CD4-positive, alpha-beta T cell treated with Interleukin-4 for 1 hour (primary cell): ENCODE data around the gene FAM241A.
A peak's percentile ranks its signal among the peaks of the same experiment; 100 is the strongest.

Experiments used
- DNase-seq, 2 donors: peaks; one replicate each; pipeline ENCODE4 v3.0.0-alpha.2; 2020 to 2022

FAM241A gene

DNA sequence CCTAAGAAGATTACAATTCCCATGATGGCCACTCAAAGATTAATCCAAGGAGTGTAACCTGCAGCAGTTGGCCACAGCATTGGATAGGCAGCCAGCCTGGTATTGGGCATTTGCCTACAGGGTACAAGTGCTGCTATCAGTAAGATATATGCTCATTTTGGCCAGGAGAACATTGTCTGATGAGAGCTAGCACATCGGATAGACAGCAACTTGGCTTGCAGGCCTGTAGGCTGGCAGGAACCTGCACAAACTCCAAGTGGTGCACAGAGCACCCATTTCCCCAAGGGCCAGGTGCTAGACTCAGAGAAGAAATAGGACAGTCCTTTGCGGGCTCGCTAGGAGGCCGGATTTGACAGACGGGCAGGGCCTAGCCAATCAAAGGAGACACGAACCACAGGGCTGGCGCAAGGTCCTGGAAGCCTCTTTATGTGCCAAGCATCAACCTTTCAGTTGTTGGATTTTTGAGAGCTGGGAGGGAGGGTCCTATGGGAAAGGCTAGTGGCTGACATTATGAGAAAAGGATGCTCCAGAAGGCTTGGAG lies 74.6 kb downstream of the FAM241A start:
- no peak for DNase-seq

DNA sequence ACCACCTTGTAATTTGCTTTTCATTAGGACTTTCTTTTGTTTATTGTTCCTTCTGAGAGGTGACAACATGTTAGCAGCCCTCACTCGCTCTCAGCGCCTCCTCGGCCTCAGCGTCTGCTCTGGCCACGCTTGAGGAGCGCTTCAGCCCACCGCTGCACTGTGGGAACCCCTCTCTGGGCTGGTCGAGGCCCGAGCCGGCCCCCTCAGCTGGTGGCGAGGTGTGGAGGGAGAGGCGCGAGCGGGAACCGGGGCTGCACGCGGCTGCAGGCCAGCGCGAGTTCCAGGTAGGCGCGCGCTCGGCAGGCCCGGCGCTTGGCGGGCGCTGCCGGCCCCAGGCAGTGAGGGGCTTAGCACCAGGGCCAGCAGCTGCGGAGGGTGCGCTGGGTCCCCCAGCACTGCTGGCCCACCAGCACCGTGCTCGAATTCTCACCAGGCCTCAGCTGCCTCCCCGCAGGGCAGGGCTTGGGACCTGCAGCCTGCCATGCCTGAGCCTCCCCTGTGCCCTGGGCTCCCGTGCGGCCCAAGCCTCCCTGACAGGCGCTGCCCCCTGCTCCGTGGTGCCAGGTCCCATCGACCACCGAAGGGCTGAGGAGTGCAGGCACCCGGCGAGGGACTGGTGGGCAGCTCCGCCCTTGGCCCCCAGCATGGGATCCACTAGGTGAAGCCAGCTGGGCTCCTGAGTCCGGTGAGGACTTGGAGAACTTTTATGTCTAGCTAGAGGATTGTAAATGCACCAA lies 77.1 kb downstream of the FAM241A start:
- DNase-seq = no peak

DNA sequence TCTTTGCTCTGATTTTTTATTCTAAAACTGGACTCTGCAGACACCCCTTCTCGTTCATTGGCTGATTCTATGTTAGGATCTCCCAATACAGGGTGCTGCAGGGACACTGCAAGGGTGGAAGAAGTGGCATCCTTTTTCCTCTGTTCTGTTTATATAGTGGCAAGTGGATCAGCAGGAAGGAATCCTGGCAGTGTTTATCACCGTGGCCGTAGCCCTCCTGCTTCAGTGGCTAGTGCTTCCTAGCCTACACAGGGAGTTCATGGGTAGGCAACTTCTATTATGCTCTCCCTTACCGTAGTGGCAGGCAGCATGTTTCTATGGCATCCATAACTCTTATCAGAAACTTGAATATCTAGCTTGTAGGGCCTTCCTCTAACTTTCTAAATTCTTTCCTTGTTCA lies 79.9 kb downstream of the FAM241A start:
- DNase-seq = no peak

DNA sequence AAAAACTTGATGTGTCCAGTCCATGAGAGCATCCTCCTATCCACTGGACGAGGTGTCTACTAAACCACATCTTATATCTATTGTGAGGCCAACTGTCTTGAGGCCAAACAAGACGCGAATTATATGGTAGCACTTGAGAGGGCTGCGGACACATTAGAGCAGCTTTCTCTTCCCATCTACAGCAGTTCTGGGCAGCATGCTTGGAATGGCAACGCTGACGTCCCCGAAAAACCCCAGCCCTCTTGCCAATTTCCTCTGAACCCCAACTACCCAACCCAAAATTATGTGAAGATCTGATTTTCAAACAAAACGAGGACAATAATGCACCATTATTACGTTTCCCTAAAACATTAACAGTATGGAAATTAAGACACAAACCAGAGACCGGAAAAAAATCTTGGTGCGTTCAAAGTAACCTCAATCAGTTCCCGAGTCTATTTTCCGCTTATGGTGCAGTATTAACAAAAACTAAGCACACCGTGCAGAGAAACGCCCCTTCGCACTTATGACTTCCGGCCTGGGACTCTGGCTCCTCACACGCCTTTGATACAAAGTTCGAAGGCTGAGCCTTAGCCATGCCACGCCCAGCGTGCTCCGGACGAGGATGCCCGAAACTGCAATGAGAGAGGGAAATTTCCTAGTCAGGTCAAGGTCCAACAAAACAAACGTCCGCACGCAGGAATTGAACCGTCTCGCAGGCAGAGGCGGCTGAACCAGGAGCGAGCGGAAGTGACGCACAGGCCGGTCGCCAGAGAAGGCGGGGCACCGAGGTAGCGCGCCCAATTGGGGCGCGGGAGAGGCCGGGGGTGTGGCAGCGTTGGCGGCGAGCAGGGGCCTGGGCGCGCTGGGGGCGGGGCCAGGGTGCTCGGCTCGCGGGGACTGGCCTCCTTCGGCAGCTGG lies 85.9 kb downstream of the FAM241A start:
- DNase-seq = peak; percentile 95 to 96

DNA sequence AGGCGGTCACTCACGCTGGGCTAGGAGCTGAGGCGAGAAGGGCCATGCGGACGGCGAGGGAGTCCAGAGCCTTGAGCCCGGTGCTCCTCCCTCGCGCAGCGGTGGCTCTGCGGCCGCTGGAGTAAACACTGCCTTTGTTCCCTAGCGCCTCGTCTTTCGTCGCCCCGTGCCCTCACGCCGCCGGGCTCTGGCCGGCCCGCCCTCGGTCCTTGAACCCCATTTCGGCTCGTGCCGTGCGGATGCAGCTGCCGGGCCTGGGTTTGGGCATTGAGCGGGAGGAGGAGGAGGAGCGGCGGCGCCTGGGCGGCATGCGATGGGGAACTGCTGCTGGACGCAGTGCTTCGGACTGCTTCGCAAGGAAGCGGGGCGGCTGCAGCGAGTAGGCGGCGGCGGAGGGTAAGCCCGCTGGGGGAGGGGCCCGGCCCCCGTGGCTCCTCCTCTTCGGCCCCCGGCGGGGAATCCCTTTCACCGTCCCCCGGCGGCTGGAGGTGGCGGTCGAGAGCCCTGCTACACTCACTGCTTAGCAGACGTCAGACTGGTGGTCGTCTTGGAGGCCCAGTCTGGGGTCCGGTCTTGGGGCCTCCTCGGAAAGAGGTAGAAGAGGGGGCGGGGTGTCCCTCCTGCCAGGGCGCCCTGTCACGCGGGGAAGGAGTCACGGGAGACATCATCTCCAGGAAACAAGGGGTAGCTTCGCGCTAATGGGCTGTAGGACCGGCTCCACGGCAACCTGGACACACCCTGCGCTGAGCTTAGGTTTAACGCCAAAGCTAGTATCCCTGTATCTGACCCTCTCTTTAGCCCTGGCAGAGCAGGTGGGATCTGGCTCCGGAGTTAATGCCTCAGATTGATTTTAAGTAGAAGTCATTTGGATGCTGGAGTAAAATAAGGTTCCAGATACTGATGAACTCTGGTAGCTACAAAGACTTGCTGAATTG lies 86.8 kb downstream of the FAM241A start, which contains the start of gene AP1AR:
Gene AP1AR (plus strand): TSS at position 9 of the 935 bp plus-strand sequence. CDS start 305 bp downstream, at position 314.
- DNase-seq = peak; percentile 85

DNA sequence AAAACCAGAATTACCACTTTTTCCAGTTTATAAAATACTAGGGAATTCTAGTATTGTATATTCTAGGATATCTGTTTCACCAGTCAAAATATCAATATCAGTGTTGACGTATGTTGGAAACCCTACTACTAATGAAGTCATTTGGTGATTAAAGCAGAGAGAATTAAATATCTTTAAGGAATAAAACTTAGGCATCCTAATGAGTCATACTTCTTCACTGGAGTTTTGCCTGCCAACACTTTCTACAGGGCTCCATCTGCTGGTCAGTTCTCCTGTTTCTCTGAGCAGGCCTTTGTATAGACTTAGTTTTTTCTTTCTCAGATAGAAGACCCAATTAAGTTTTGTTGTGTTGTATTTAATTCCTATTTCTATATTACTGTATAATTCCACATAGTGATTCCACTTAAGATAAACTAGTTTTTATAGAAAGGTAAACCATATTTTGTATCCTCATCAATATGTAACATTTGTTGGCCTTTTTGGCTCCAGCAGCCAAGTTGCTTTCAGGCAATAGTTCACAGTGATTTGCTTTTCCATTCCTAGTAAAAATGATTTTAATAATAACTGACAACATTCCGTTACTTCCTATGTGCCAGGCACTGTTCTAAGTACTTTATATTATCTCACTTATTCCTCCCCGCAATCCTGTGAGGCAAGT lies 89.8 kb downstream of the FAM241A start:
- peak; percentile 66 to 72 for DNase-seq

DNA sequence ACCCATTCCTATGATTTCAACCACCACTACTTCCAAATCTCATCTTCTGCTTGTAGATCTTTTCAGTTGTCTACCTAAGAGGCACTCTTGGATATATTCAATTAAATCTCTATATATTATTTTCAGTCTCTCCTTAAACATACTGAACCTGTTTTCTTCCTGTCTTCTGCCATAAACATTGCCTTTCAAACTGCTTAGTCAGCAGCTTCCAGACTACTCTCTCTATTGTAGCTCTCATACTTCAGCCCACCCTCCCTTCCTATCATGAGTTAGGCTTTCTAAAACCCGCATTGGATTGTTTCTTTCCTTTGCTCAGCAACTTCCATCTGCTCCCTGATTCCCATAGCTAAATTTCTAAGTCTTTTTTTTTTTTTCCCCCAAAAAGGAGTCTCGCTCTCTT lies 90.8 kb downstream of the FAM241A start:
- no peak for DNase-seq

DNA sequence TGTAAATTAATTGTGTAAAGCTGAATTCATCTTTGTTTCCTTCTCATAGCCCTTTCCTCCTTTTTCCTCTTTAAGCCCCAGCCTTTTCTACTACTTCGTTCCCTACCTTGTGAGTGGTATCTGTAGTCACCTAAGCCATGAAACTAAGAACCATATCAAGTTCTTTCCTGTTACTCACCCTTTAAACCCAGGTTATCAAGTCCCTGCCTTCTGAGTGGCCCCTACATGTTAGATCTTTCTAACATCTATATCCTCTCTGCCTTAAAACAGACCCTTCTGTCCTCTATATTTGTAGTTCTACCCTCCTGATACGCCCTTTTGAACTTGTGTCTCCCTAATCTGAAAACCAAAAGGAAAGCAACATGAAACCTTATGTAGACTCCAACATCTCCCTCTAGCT lies 93.6 kb downstream of the FAM241A start:
- no peak for DNase-seq
